Activated B cell treated with CpG ODN at 0.5 μM for 24 hours (primary cell): Measurements from ENCODE around the gene RASL12. TPM values are rescaled to one million over a fixed set of nuclear protein-coding genes. Genes with fewer than 3 reads are reported as not detected.

Experiments
- ATAC-seq: fragments of 200-7000 bp; cut with Tn5 transposase; one replicate; pipeline ENCODE4 v1.10.0; 2021; ENCODE audit warnings: low read depth, mild to moderate bottlenecking, moderate library complexity
- CTCF ChIA-PET: fragments of 350-600 bp; sonication (Branson Sonifier 250); formaldehyde crosslinking; loops from one replicate; lab custom pipeline; 2021; ENCODE audit warnings: antibody characterized with exemption; lab: Charles Lee
- POLR2A ChIA-PET: fragments of 350-600 bp; sonication (Branson Sonifier 250); formaldehyde crosslinking; loops from one replicate; lab custom pipeline; 2021; ENCODE audit warnings: antibody characterized with exemption; lab: Charles Lee
- DNase-seq: peaks from one replicate; pipeline ENCODE4 v3.0.0; 2022
- H3K27ac Mint-ChIP-seq: one replicate; pipeline ENCODE4 v1.8.0; 2020; ENCODE audit warnings: mixed read lengths
- H3K27me3 Mint-ChIP-seq: one replicate; pipeline ENCODE4 v1.8.0; 2021; ENCODE audit warnings: mixed read lengths
- H3K36me3 Mint-ChIP-seq: one replicate; pipeline ENCODE4 v1.8.0; 2021; ENCODE audit warnings: low read depth, mixed read lengths
- H3K4me1 Mint-ChIP-seq: one replicate; pipeline ENCODE4 v1.8.0; 2021; ENCODE audit warnings: mixed read lengths
- H3K4me3 Mint-ChIP-seq: one replicate; pipeline ENCODE4 v1.8.0; 2020; ENCODE audit warnings: mild to moderate bottlenecking, mixed read lengths
- H3K9me3 Mint-ChIP-seq: one replicate; pipeline ENCODE4 v1.8.0; 2020; ENCODE audit warnings: mixed read lengths
- intact Hi-C: fragments of 100-400 bp; cut with micrococcal nuclease; formaldehyde crosslinking; loops from one replicate; pipeline ENCODE4 v1.15.1; 2024
- total RNA-seq: library from RNA; stranded (reverse); gene quantifications from 2 replicates; pipeline ENCODE4 v1.2.3, GENCODE V29; 2022
- TF ChIP-seq, protein P1 (sequence below): fragments of 200-600 bp; IDR thresholded peaks from one replicate; pipeline ENCODE4 v1.8.0; 2022; ENCODE audit warnings: antibody characterized with exemption, mild to moderate bottlenecking

Gene RASL12
- total RNA-seq, 1 donor from 2014 or later, result not detected

DNA sequence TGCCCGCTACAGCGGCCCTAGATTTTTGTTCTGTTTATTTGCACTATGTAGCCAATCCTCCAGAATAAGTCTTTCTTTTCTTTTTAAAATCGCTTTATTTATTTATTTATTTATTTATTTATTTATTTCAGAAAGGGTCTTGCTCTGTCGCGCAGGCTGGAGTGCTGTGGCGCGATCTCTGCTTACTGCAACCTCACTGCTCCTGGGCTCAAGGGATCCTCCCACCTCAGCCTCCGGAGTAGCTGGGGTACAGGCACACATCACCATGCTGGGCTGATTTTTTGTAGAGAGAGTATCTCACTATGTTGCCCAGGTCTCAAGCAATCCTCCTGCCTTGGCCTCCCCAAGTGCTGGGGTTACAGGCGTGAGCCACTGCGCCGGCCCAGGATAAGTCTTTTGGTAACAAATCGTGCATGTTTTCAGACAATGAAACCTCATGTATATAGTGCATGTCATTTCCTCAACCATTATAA, 38.0 kb downstream of the RASL12 start:
- Mint-ChIP-seq H3K27ac (no peak overlapping the region), H3K9me3 (no peaks in the 10 kb centered on the region), H3K27me3 (peaks cover 7% of the 10 kb centered on the region), H3K4me1 (peaks cover 23% of the 10 kb centered on the region), H3K36me3 (peaks cover 17% of the 10 kb centered on the region), H3K4me3 (peak overlapping the region; percentile 85)
- intact Hi-C loops, result loop anchor here (1.0 kb wide), 2 partner anchors 39 to 275 kb away; partner anchors contain the start of gene RNU5B-1
- no peak for ATAC-seq
- CTCF ChIA-PET, result no interaction called here
- TF ChIP-seq, protein P1, sequence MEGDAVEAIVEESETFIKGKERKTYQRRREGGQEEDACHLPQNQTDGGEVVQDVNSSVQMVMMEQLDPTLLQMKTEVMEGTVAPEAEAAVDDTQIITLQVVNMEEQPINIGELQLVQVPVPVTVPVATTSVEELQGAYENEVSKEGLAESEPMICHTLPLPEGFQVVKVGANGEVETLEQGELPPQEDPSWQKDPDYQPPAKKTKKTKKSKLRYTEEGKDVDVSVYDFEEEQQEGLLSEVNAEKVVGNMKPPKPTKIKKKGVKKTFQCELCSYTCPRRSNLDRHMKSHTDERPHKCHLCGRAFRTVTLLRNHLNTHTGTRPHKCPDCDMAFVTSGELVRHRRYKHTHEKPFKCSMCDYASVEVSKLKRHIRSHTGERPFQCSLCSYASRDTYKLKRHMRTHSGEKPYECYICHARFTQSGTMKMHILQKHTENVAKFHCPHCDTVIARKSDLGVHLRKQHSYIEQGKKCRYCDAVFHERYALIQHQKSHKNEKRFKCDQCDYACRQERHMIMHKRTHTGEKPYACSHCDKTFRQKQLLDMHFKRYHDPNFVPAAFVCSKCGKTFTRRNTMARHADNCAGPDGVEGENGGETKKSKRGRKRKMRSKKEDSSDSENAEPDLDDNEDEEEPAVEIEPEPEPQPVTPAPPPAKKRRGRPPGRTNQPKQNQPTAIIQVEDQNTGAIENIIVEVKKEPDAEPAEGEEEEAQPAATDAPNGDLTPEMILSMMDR, result no peak
- no peak for DNase-seq
- POLR2A ChIA-PET, result no interaction called here

DNA sequence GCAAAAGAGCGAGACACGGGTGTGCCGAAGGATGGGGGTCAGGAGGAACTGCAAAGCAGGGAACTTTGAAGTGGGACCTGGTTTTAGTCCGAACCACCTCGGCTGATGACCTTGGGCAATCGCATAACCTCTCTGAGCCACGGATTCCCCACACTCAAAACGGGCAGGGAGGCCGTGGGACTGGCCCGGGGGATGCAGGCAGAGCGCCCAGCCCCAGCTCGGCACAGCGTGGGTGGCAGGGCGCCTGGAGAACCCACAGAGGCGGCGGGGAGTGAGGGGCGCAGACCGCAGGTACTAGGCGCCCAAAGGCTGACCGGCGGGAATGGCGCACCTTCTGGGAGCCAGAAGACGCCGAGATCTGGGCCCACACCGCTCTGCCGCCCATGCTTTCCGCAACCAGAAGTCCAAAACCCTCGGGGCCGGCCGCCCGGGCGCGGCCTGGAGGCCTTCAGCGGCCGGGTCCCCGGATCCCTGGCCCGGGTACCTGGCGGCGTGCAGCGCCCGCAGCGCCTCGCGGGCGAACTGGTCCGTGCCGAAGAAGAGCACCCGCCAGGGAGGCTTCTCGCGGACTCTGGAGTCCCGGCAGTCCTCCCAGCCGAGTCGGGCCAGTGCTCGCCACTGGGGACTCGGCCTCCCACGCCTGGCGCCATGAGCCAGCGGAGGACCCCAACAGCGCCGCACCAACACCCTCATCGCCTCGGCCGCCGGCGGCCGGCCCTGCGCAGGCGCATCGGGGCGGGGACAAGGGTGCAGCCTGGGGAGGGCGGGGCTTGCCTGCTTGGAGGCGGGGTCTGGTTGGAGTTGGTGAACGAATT, 38.7 kb downstream of the RASL12 start, which contains the start of gene MTFMT:
TSS of gene MTFMT (minus strand) at position 719 of the 815 bp plus-strand sequence. CDS start at position 693, 26 bp downstream.
- Mint-ChIP-seq H3K27ac (peak within 1 kb of the TSS; percentile 13), H3K9me3 (no peaks in the 10 kb centered on the region), H3K4me1 (peaks cover 23% of the 10 kb centered on the region), H3K36me3 (peaks cover 22% of the 10 kb centered on the region), H3K27me3 (peaks cover 7% of the 10 kb centered on the region), H3K4me3 (peak within 1 kb of the TSS; percentile 85)
- TF ChIP-seq, protein P1, result no peak
- CTCF ChIA-PET, result no interaction called here
- peak; percentile 91 for DNase-seq
- intact Hi-C loops, result loop anchor here (1.0 kb wide), 2 partner anchors 39 to 275 kb away; partner anchors contain the start of gene RNU5B-1
- peak; percentile 96 for ATAC-seq
- POLR2A ChIA-PET, result interaction anchor here (0.6 kb wide), 1 partner anchor 40 kb away, joined by 5 read pairs; the partner anchor contains the start of gene SPG21

DNA sequence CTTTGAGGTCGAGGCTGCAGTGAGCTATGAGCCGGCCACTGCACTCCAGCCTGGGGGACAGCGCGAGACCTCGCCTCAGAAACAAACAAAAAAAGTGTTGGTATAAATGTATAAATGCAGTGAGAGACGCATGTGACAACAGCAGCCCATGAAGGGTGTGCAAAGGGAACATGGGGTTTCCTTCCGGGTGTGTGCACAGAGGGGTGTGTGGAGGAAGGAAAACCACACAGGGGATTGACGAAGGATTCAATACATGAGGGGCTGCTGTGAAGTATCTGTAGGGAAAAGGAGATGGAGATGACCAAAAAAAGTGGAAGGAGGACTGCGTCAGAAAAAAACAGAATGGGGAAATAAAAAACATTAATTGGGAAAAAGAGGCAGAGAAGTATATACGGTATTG, 39.5 kb downstream of the RASL12 start:
- DNase-seq (no peak), ATAC-seq (no peak)
- TF ChIP-seq, protein P1, result no peak
- peaks cover 28% of the 10 kb centered on the region for H3K36me3 Mint-ChIP-seq
- ChIA-PET CTCF (no interaction called here), POLR2A (interaction anchor here (0.6 kb wide), 1 partner anchor 39 kb away, joined by 5 read pairs; the partner anchor contains the start of gene SPG21)
- H3K4me1 Mint-ChIP-seq, result peaks cover 19% of the 10 kb centered on the region
- H3K27me3 Mint-ChIP-seq, result peaks cover 7% of the 10 kb centered on the region
- intact Hi-C loops, result no loop called here
- H3K4me3 Mint-ChIP-seq, result peak overlapping the region; percentile 85
- H3K27ac Mint-ChIP-seq, result peak overlapping the region; percentile 13
- H3K9me3 Mint-ChIP-seq, result no peaks in the 10 kb centered on the region

DNA sequence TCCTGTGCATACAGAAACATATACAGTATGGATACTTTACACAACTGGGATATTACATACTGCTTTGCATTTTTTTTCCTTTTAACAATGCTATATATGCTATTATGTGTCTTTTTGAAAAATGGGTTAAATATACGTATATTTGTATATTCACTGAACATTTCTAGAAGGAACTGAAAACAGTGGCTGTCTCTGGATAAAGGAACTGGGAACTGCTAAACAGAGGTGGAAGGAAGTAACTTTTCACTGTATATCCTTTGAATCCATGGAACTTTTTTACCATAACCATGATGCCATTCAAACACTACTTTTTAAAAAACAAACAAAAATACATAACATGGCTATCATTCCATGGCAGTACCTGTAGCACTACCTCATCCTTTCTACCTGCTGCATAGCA, 40.2 kb downstream of the RASL12 start:
- H3K36me3 Mint-ChIP-seq, result peaks cover 31% of the 10 kb centered on the region
- H3K27ac Mint-ChIP-seq, result no peak overlapping the region
- TF ChIP-seq, protein P1, result no peak
- peaks cover 7% of the 10 kb centered on the region for H3K27me3 Mint-ChIP-seq
- DNase-seq (no peak), ATAC-seq (no peak)
- intact Hi-C loops, result no loop called here
- ChIA-PET POLR2A (interaction anchor here (0.6 kb wide), 1 partner anchor 11 kb away, joined by 3 read pairs; no protein-coding TSS in a partner anchor), CTCF (no interaction called here)
- no peak overlapping the region for H3K4me3 Mint-ChIP-seq
- peaks cover 16% of the 10 kb centered on the region for H3K4me1 Mint-ChIP-seq
- H3K9me3 Mint-ChIP-seq, result no peaks in the 10 kb centered on the region

DNA sequence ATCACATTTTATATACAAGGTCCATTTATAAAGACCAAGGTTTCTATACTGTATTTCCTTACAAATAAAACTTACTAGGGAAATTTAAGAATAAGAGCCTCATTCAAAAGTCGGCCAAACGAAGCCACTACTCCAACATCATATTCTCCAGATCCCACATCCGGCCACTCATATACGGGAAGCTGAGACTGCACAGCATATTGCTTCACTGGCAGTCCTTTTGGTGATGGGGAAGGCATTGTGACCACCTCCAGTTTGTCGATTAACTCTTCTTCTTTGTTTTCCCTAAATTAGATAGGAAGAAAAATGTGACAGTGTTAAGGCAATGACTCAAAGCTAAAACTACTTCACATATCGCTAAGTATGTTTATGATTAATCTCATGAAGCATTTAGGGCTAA, 41.0 kb downstream of the RASL12 start:
- Mint-ChIP-seq H3K27me3 (no peaks in the 10 kb centered on the region), H3K4me3 (no peak overlapping the region), H3K9me3 (no peaks in the 10 kb centered on the region), H3K4me1 (peaks cover 16% of the 10 kb centered on the region), H3K27ac (no peak overlapping the region), H3K36me3 (peaks cover 32% of the 10 kb centered on the region)
- DNase-seq (no peak), ATAC-seq (no peak)
- ChIA-PET POLR2A (interaction anchor here (0.6 to 0.7 kb wide), 2 partner anchors 12 to 86 kb away, joined by 3 to 4 read pairs; no protein-coding TSS in a partner anchor), CTCF (no interaction called here)
- intact Hi-C loops, result no loop called here
- TF ChIP-seq, protein P1, result no peak
